Hematopoietic multipotent progenitor cell treated with erythropoietin and hydrocortisone succinate and interleukin-3 and kit ligand, for 4 days (in vitro differentiated cells): Measurements from ENCODE around the gene SRD5A1.

Experiments used
- DNase-seq: peaks from one replicate; pipeline ENCODE4 v3.0.0-alpha.2; 2015

The SRD5A1 gene

GRCh38 chr5:6692906-6693305 lies 59.7 kb downstream of the SRD5A1 start:
- DNase-seq: no peak

GRCh38 chr5:6698696-6699095 lies 65.5 kb downstream of the SRD5A1 start:
- DNase-seq: no peak

GRCh38 chr5:6699357-6699756 lies 66.1 kb downstream of the SRD5A1 start:
- DNase-seq: no peak

GRCh38 chr5:6700074-6700684 lies 66.9 kb downstream of the SRD5A1 start:
- no peak for DNase-seq

- no peak for DNase-seq
Measured at GRCh38 chr5:6700685-6701355, 67.6 kb downstream of the SRD5A1 start.

- no peak for DNase-seq
Measured at GRCh38 chr5:6701491-6701890, 68.3 kb downstream of the SRD5A1 start.

- no peak for DNase-seq
Measured at GRCh38 chr5:6702633-6703032, 69.4 kb downstream of the SRD5A1 start.

GRCh38 chr5:6703806-6704205 lies 70.6 kb downstream of the SRD5A1 start:
- no peak for DNase-seq

GRCh38 chr5:6704361-6704851 lies 71.2 kb downstream of the SRD5A1 start:
- DNase-seq: no peak

- DNase-seq: no peak
Measured at GRCh38 chr5:6705088-6705487, 71.8 kb downstream of the SRD5A1 start.

- no peak for DNase-seq
Measured at GRCh38 chr5:6705959-6706358, 72.7 kb downstream of the SRD5A1 start.

- no peak for DNase-seq
Measured at GRCh38 chr5:6707852-6708251, 74.6 kb downstream of the SRD5A1 start.

GRCh38 chr5:6708814-6709213 lies 75.6 kb downstream of the SRD5A1 start:
- DNase-seq: no peak

- no peak for DNase-seq
Measured at GRCh38 chr5:6710070-6710469, 76.8 kb downstream of the SRD5A1 start.

GRCh38 chr5:6710551-6711318 lies 77.5 kb downstream of the SRD5A1 start:
- DNase-seq: no peak

- no peak for DNase-seq
Measured at GRCh38 chr5:6711409-6712141, 78.3 kb downstream of the SRD5A1 start.

- peak; percentile 76 for DNase-seq
Measured at GRCh38 chr5:6712142-6712576, 78.9 kb downstream of the SRD5A1 start.

- DNase-seq: peak; percentile 98
Measured at GRCh38 chr5:6712577-6713273, 79.5 kb downstream of the SRD5A1 start.

- DNase-seq: peak; percentile 48
Measured at GRCh38 chr5:6713274-6714225, 80.3 kb downstream of the SRD5A1 start, which contains the start of gene TENT4A. TENT4A (plus strand) TSS chr5:6713432; CDS start chr5:6713984, 552 bp downstream.

- DNase-seq: peak; percentile 50
Measured at GRCh38 chr5:6714226-6715041, 81.2 kb downstream of the SRD5A1 start.
